IMR-90 (cell line): ENCODE measurements around the gene NUAK1. TPM values are rescaled to one million over a fixed set of nuclear protein-coding genes. Genes with fewer than 3 reads are reported as not detected.
A peak's percentile ranks its signal among the peaks of the same experiment; 100 is the strongest.

Source experiments
- ATAC-seq: fragments of 200-7000 bp; cut with Tn5 transposase; 2 replicates; pipeline ENCODE4 v1.9.1; 2020; ENCODE audit warnings: low read depth, mild to moderate bottlenecking, moderate library complexity
- BruUV-seq: library from RNA; stranded (reverse); fragments of 400-500 nt; replicated peaks from 2 replicates; lab custom pipeline; 2021; lab: Mats Ljungman, UMichigan
- CTCF ChIA-PET: fragments of 300-600 bp; formaldehyde crosslinking; extraction: SDS; loops from one replicate; lab custom pipeline; 2021; ENCODE audit warnings: antibody characterized with exemption; lab: Yijun Ruan, JAX
- POLR2A ChIA-PET: fragments of 300-600 bp; sonication (Branson Sonifier 250); formaldehyde crosslinking; loops from one replicate; lab custom pipeline; 2022; ENCODE audit warnings: antibody characterized with exemption; ENCODE audit not compliant: unreplicated experiment; lab: Charles Lee
- DNase-seq: peaks from one replicate; pipeline ENCODE4 v3.0.0; 2013
- H2AFZ ChIP-seq: replicated peaks from 2 replicates; pipeline ENCODE3; 2013; ENCODE audit warnings: low read length, mild to moderate bottlenecking; ENCODE audit not compliant: poor library complexity
- H2AK5ac ChIP-seq: 2 replicates; pipeline ENCODE4 v1.6.1; 2013; ENCODE audit warnings: low read depth, low read length, inconsistent platforms
- H2AK9ac ChIP-seq: replicated peaks from 2 replicates; pipeline ENCODE3; 2013; ENCODE audit warnings: mild to moderate bottlenecking, low read depth, low read length, moderate library complexity; ENCODE audit not compliant: poor library complexity
- H2BK120ac ChIP-seq: 2 replicates; pipeline ENCODE4 v1.6.1; 2013; ENCODE audit warnings: low read depth, low read length, inconsistent platforms
- H2BK15ac ChIP-seq: 3 replicates; pipeline ENCODE4 v1.6.1; 2013; ENCODE audit warnings: low read depth, low read length, inconsistent platforms
- H2BK20ac ChIP-seq: 2 replicates; pipeline ENCODE4 v1.6.1; 2013; ENCODE audit warnings: low read depth, mild to moderate bottlenecking, inconsistent platforms, low read length, moderate library complexity
- H2BK5ac ChIP-seq: 2 replicates; pipeline ENCODE4 v1.6.1; 2013; ENCODE audit warnings: mild to moderate bottlenecking, low read depth, low read length, inconsistent platforms; ENCODE audit not compliant: poor library complexity, severe bottlenecking
- H3K14ac ChIP-seq: replicated peaks from 2 replicates; pipeline ENCODE4 v1.6.1; 2013; ENCODE audit warnings: low read depth, low read length, inconsistent platforms
- H3K18ac ChIP-seq: 2 replicates; pipeline ENCODE4 v1.6.1; 2013; ENCODE audit warnings: low read depth, low read length, control low read depth
- H3K23ac ChIP-seq: 2 replicates; pipeline ENCODE4 v1.6.1; 2013; ENCODE audit warnings: low read depth, low read length, inconsistent platforms
- H3K27ac ChIP-seq: 2 replicates; pipeline ENCODE4 v1.5.1; 2013; ENCODE audit warnings: mild to moderate bottlenecking, control low read depth, low read length; ENCODE audit not compliant: insufficient read depth
- H3K27me3 ChIP-seq: 2 replicates; pipeline ENCODE4 v1.6.1; 2013; ENCODE audit warnings: low read length; ENCODE audit not compliant: control insufficient read depth, insufficient read depth
- H3K36me3 ChIP-seq: 2 replicates; pipeline ENCODE4 v1.6.1; 2013; ENCODE audit warnings: low read length, mixed read lengths; ENCODE audit not compliant: control insufficient read depth, insufficient read depth
- H3K4ac ChIP-seq: 2 replicates; pipeline ENCODE4 v1.6.1; 2013; ENCODE audit warnings: low read depth, low read length, inconsistent platforms
- H3K4me1 ChIP-seq: 2 replicates; pipeline ENCODE4 v1.6.1; 2013; ENCODE audit warnings: low read length, mixed read lengths; ENCODE audit not compliant: control insufficient read depth, insufficient read depth
- H3K4me2 ChIP-seq: 2 replicates; pipeline ENCODE4 v1.6.1; 2013; ENCODE audit warnings: low read depth, mild to moderate bottlenecking, control low read depth, low read length, moderate library complexity
- H3K4me3 ChIP-seq: 2 replicates; pipeline ENCODE4 v1.5.1; 2013; ENCODE audit warnings: low read depth, mild to moderate bottlenecking, control low read depth, low read length, moderate library complexity; ENCODE audit not compliant: insufficient read depth
- H3K56ac ChIP-seq: 2 replicates; pipeline ENCODE4 v1.6.1; 2013; ENCODE audit warnings: low read length, inconsistent platforms; ENCODE audit not compliant: insufficient read depth; ENCODE audit errors: extremely low read depth
- H3K79me1 ChIP-seq, 2 experiments: 2 replicates each; pipeline ENCODE4 v1.6.1; 2013; ENCODE audit warnings: low read length in 2 of 2, inconsistent platforms in 1 of 2, low read depth in 1 of 2
- H3K9ac ChIP-seq: 2 replicates; pipeline ENCODE4 v1.6.1; 2013; ENCODE audit warnings: low read depth, low read length, control low read depth
- H3K9me1 ChIP-seq: 2 replicates; pipeline ENCODE4 v1.6.1; 2013; ENCODE audit warnings: low read length, inconsistent platforms; ENCODE audit not compliant: insufficient read depth
- H3K9me3 ChIP-seq: 2 replicates; pipeline ENCODE4 v1.6.1; 2013; ENCODE audit warnings: low read length; ENCODE audit not compliant: control insufficient read depth, insufficient read depth
- H4K20me1 ChIP-seq: 2 replicates; pipeline ENCODE4 v1.6.1; 2013; ENCODE audit warnings: low read length, inconsistent platforms; ENCODE audit not compliant: insufficient read depth
- H4K5ac ChIP-seq: 2 replicates; pipeline ENCODE4 v1.6.1; 2013; ENCODE audit warnings: mild to moderate bottlenecking, low read depth, low read length, control low read depth
- H4K8ac ChIP-seq, 2 experiments: 2 replicates each; pipeline ENCODE4 v1.6.1; 2013; ENCODE audit warnings: low read depth in 2 of 2, low read length in 2 of 2, control low read depth in 1 of 2, inconsistent platforms in 1 of 2
- H4K91ac ChIP-seq: 2 replicates; pipeline ENCODE4 v1.6.1; 2013; ENCODE audit warnings: low read depth, low read length, inconsistent platforms; ENCODE audit not compliant: insufficient read depth
- BHLHE40 ChIP-seq: fragments of 150-350 bp; IDR thresholded peaks from 2 replicates; pipeline ENCODE4 v1.6.1; 2016; ENCODE audit warnings: mild to moderate bottlenecking, low read depth, low read length
- CEBPB ChIP-seq: IDR thresholded peaks from 2 replicates; pipeline ENCODE4 v1.6.1; 2012; ENCODE audit warnings: low read depth, low read length, improper control_type of control experiment
- CHD1 ChIP-seq: IDR thresholded peaks from 2 replicates; pipeline ENCODE4 v1.6.1; 2012; ENCODE audit warnings: low read depth, low read length, improper control_type of control experiment
- ELK1 ChIP-seq: fragments of 150-350 bp; IDR thresholded peaks from 2 replicates; pipeline ENCODE4 v1.6.1; 2016; ENCODE audit warnings: low read depth, mild to moderate bottlenecking, low read length, moderate library complexity, borderline replicate concordance
- FOS ChIP-seq: fragments of 150-350 bp; IDR thresholded peaks from 2 replicates; pipeline ENCODE4 v1.6.1; 2016; ENCODE audit warnings: low read depth, low read length
- MAFK ChIP-seq: IDR thresholded peaks from 2 replicates; pipeline ENCODE4 v1.6.1; 2012; ENCODE audit warnings: low read depth, low read length, improper control_type of control experiment
- MAZ ChIP-seq: IDR thresholded peaks from 2 replicates; pipeline ENCODE4 v1.6.1; 2012; ENCODE audit warnings: low read depth, mild to moderate bottlenecking, low read length, improper control_type of control experiment, moderate library complexity, borderline replicate concordance
- MXI1 ChIP-seq: IDR thresholded peaks from 2 replicates; pipeline ENCODE4 v1.6.1; 2012; ENCODE audit warnings: low read depth, mild to moderate bottlenecking, low read length, moderate library complexity, borderline replicate concordance
- NFE2L2 ChIP-seq: fragments of 150-350 bp; IDR thresholded peaks from 2 replicates; pipeline ENCODE4 v1.6.1; 2016; ENCODE audit warnings: low read depth, mild to moderate bottlenecking, low read length
- POLR2A ChIP-seq: IDR thresholded peaks from 2 replicates; pipeline ENCODE4 v1.6.1; 2012; ENCODE audit warnings: mild to moderate bottlenecking, low read depth, low read length
- RAD21 ChIP-seq: IDR thresholded peaks from 2 replicates; pipeline ENCODE4 v1.6.1; 2012; ENCODE audit warnings: low read length, improper control_type of control experiment
- RCOR1 ChIP-seq: IDR thresholded peaks from 2 replicates; pipeline ENCODE4 v1.6.1; 2012; ENCODE audit warnings: mild to moderate bottlenecking, low read length, improper control_type of control experiment; ENCODE audit not compliant: insufficient replicate concordance
- RFX5 ChIP-seq: IDR thresholded peaks from 2 replicates; pipeline ENCODE4 v1.8.0; 2012; ENCODE audit warnings: low read depth, mild to moderate bottlenecking, low read length, moderate library complexity
- SMC3 ChIP-seq: fragments of 150-350 bp; IDR thresholded peaks from 2 replicates; pipeline ENCODE4 v1.6.1; 2016; ENCODE audit warnings: low read depth, mild to moderate bottlenecking, antibody characterized with exemption, low read length, moderate library complexity
- USF2 ChIP-seq: fragments of 150-350 bp; IDR thresholded peaks from 2 replicates; pipeline ENCODE4 v1.6.1; 2017; ENCODE audit warnings: mild to moderate bottlenecking, antibody characterized with exemption, low read length, low read depth
- WGBS, 2 experiments: methylation state at CpG; one replicate each; pipeline versions ENCODE4 v1.1.5 to v1.1.7; 2013; ENCODE audit warnings: missing lambda C conversion rate in 2 of 2; ENCODE audit not compliant: insufficient read length in 1 of 2; ENCODE audit errors: extremely low coverage in 2 of 2; 5-methylcytosine and 5-hydroxymethylcytosine counted together
- dilution Hi-C: fragments of 300-500 bp; cut with HindIII; formaldehyde crosslinking; loops from one replicate; pipeline ENCODE4 v1.14.3; 2018; ENCODE audit warnings: low sequenced_read_pairs; ENCODE audit not compliant: unreplicated experiment
- in situ Hi-C: fragments of 300-500 bp; cut with MboI; formaldehyde crosslinking; loops from 3 replicates; pipeline ENCODE4 v1.14.3; 2019; ENCODE audit warnings: low sequenced_read_pairs, inconsistent platforms, mixed read lengths
- intact Hi-C: fragments of 100-400 bp; cut with micrococcal nuclease; formaldehyde crosslinking; loops from 2 replicates; pipeline ENCODE4 v1.10.0; 2022
- polyA plus RNA-seq, 3 experiments: library from polyadenylated mRNA; depleted of rRNA; stranded (reverse); fragments of >200 nt; gene quantifications; 2 replicates each; pipeline ENCODE4 v1.2.3, GENCODE V29; 2012; ENCODE audit warnings: low replicate concordance in 1 of 3
- total RNA-seq: library from RNA; depleted of rRNA; stranded (reverse); fragments of >200 nt; gene quantifications from 2 replicates; pipeline ENCODE4 v1.2.3, GENCODE V29; 2012

Gene NUAK1
- total and polyA plus RNA-seq, 2 of the 4 experiments (the other 2 are of a cell fraction), result 4.8 to 8.8 TPM

GRCh38 chr12:106084014-106084671, 54.6 kb downstream of the NUAK1 start:
- Histone ChIP-seq H4K8ac (peak overlapping the region; percentile 63 to 90), H2AK5ac (peak overlapping the region; percentile 92), H3K27me3 (no peaks in the 10 kb centered on the region), H3K4me1 (peaks cover 42% of the 10 kb centered on the region), H3K9me1 (peaks cover 33% of the 10 kb centered on the region), H3K9me3 (no peaks in the 10 kb centered on the region), H2BK20ac (peak overlapping the region; percentile 97), H3K4ac (peak overlapping the region; percentile 97), H3K27ac (peak overlapping the region; percentile 66), H3K4me2 (peak overlapping the region; percentile 45), H3K79me1 (peaks cover 13 to 65% of the 10 kb centered on the region in 2 experiments), H4K20me1 (no peaks in the 10 kb centered on the region), H3K4me3 (no peak overlapping the region), H2AFZ (peak overlapping the region; percentile 81), H2BK120ac (peak overlapping the region; percentile 95), H3K36me3 (peaks cover 3% of the 10 kb centered on the region; the same call in 1 of the 2 replicates), H3K9ac (peak overlapping the region; percentile 47), H3K23ac (peak overlapping the region; percentile 92), H4K91ac (peak overlapping the region; percentile 97), H3K18ac (peak overlapping the region; percentile 68), H4K5ac (peak overlapping the region; percentile 57), H2BK15ac (peak overlapping the region; percentile 86; the same call in 2 of the 3 replicates), H3K56ac (peak overlapping the region; percentile 89), H3K14ac (peak overlapping the region; percentile 93), H2AK9ac (peak overlapping the region; percentile 48), H2BK5ac (peak overlapping the region; percentile 63)
- 0% methylated on average over 4 of the region's 10 CpGs; no CpG with 5 or more reads in 1 of the 2 experiments for WGBS, 2 experiments
- no TSS peak for BruUV-seq
- dilution Hi-C loops (no loop called here), intact Hi-C loops (loop anchor here (2.0 to 10.0 kb wide), 5 partner anchors 52 to 829 kb away; no protein-coding TSS in a partner anchor), in situ Hi-C loops (no loop called here)
- peak; percentile 88 for DNase-seq
- ChIA-PET POLR2A (no interaction called here), CTCF (interaction anchor here (1.0 kb wide), 1 partner anchor 592 kb away, joined by 3 read pairs; no protein-coding TSS in a partner anchor)
- TF ChIP-seq BHLHE40, result no peak; the same call in 1 of the 2 replicates
- TF ChIP-seq POLR2A, result peak; percentile 18; the same call in 1 of the 2 replicates
- no peak for TF ChIP-seq CEBPB
- no peak for TF ChIP-seq RAD21
- peak; percentile 48 for TF ChIP-seq FOS
- no peak for TF ChIP-seq ELK1
- TF ChIP-seq RCOR1, result no peak
- TF ChIP-seq SMC3, result no peak
- TF ChIP-seq RFX5, result no peak
- no peak for TF ChIP-seq USF2
- no peak for TF ChIP-seq MXI1
- TF ChIP-seq MAFK, result no peak
- TF ChIP-seq NFE2L2, result no peak
- TF ChIP-seq MAZ, result no peak
- TF ChIP-seq CHD1, result no peak
- ATAC-seq, result peak; percentile 76
